Activated naive CD4-positive, alpha-beta T cell treated with anti-CD3 and anti-CD28 coated beads for 36 hours (primary cell): Measurements from ENCODE around the gene MCM8. TPM values are rescaled to one million over a fixed set of nuclear protein-coding genes. Genes with fewer than 3 reads are reported as not detected.

Experiments
- CTCF ChIA-PET: fragments of 350-600 bp; sonication (Branson Sonifier 250); formaldehyde crosslinking; loops from one replicate; lab custom pipeline; 2021; ENCODE audit warnings: antibody characterized with exemption; lab: Charles Lee
- DNase-seq: peaks from one replicate; pipeline ENCODE4 v3.0.0-alpha.2; 2020
- H3K27ac Mint-ChIP-seq: one replicate; pipeline ENCODE4 v1.8.0; 2021; ENCODE audit warnings: mild to moderate bottlenecking, mixed read lengths
- H3K27me3 Mint-ChIP-seq: one replicate; pipeline ENCODE4 v1.8.0; 2021; ENCODE audit warnings: low read depth, mixed read lengths
- H3K36me3 Mint-ChIP-seq: one replicate; pipeline ENCODE4 v1.8.0; 2021; ENCODE audit warnings: low read depth, mixed read lengths
- H3K4me1 Mint-ChIP-seq: one replicate; pipeline ENCODE4 v1.8.0; 2021; ENCODE audit warnings: low read depth, mixed read lengths
- H3K4me3 Mint-ChIP-seq: one replicate; pipeline ENCODE4 v1.8.0; 2021; ENCODE audit warnings: mild to moderate bottlenecking, moderate library complexity, mixed read lengths
- H3K9me3 Mint-ChIP-seq: one replicate; pipeline ENCODE4 v1.8.0; 2021; ENCODE audit warnings: mixed read lengths
- intact Hi-C: fragments of 100-400 bp; cut with micrococcal nuclease; formaldehyde crosslinking; loops from one replicate; pipeline ENCODE4 v1.15.1; 2023
- total RNA-seq, 2 experiments: library from RNA; stranded (reverse); gene quantifications; one replicate each; pipeline ENCODE4 v1.2.3, GENCODE V29; 2021

Gene MCM8
- total RNA-seq, 2 experiments from 2014 or later: 49.6 to 50.3 TPM

- CTCF ChIA-PET: interaction anchor here (0.6 to 1.2 kb wide), 4 partner anchors 15 to 335 kb away, joined by 3 to 4 read pairs (median 3); no protein-coding TSS in a partner anchor
- Mint-ChIP-seq H3K27me3 (no peaks in the 10 kb centered on the region), H3K4me3 (no peak overlapping the region), H3K36me3 (peaks cover 43% of the 10 kb centered on the region), H3K4me1 (no peaks in the 10 kb centered on the region), H3K9me3 (no peaks in the 10 kb centered on the region), H3K27ac (no peak overlapping the region)
- no peak for DNase-seq
- intact Hi-C loops: no loop called here
Measured at GRCh38 chr20:5980720-5981538, 30.5 kb downstream of the MCM8 start.

- intact Hi-C loops: no loop called here
- H3K4me3 Mint-ChIP-seq: no peak overlapping the region
- CTCF ChIA-PET: interaction anchor here (0.6 kb wide), 1 partner anchor 86 kb away, joined by 3 read pairs; no protein-coding TSS in a partner anchor
Measured at GRCh38 chr20:5987383-5987782, 36.9 kb downstream of the MCM8 start.

GRCh38 chr20:5989539-5989938, 39.1 kb downstream of the MCM8 start:
- H3K4me1 Mint-ChIP-seq: peaks cover 7% of the 10 kb centered on the region
- CTCF ChIA-PET: interaction anchor here (0.6 kb wide), 1 partner anchor 431 kb away, joined by 6 read pairs; no protein-coding TSS in a partner anchor
- H3K4me3 Mint-ChIP-seq: no peak overlapping the region
- H3K27ac Mint-ChIP-seq: no peak overlapping the region
- peaks cover 36% of the 10 kb centered on the region for H3K36me3 Mint-ChIP-seq
- no peaks in the 10 kb centered on the region for H3K9me3 Mint-ChIP-seq
- H3K27me3 Mint-ChIP-seq: no peaks in the 10 kb centered on the region
- no peak for DNase-seq
- intact Hi-C loops: no loop called here

More at GRCh38 chr20:5987383-5987782, 36.9 kb downstream of the MCM8 start:
- Mint-ChIP-seq H3K4me1 (peaks cover 7% of the 10 kb centered on the region), H3K9me3 (no peaks in the 10 kb centered on the region), H3K27ac (no peak overlapping the region), H3K36me3 (peaks cover 35% of the 10 kb centered on the region), H3K27me3 (no peaks in the 10 kb centered on the region)
- DNase-seq: no peak

- CTCF ChIA-PET: no interaction called here
- intact Hi-C loops: no loop called here
- no peak overlapping the region for H3K4me3 Mint-ChIP-seq
Measured at GRCh38 chr20:5990946-5991345, 40.5 kb downstream of the MCM8 start.

GRCh38 chr20:5991623-5992441, 41.4 kb downstream of the MCM8 start:
- Mint-ChIP-seq H3K4me3 (no peak overlapping the region), H3K9me3 (no peaks in the 10 kb centered on the region), H3K27ac (no peak overlapping the region), H3K27me3 (no peaks in the 10 kb centered on the region), H3K4me1 (peaks cover 16% of the 10 kb centered on the region), H3K36me3 (peaks cover 40% of the 10 kb centered on the region)
- intact Hi-C loops: no loop called here
- CTCF ChIA-PET: no interaction called here
- DNase-seq: no peak

More at GRCh38 chr20:5990946-5991345, 40.5 kb downstream of the MCM8 start:
- DNase-seq: no peak
- no peak overlapping the region for H3K27ac Mint-ChIP-seq
- H3K4me1 Mint-ChIP-seq: peaks cover 11% of the 10 kb centered on the region
- no peaks in the 10 kb centered on the region for H3K9me3 Mint-ChIP-seq
- H3K36me3 Mint-ChIP-seq: peaks cover 40% of the 10 kb centered on the region
- H3K27me3 Mint-ChIP-seq: no peaks in the 10 kb centered on the region

- Mint-ChIP-seq H3K27me3 (no peaks in the 10 kb centered on the region), H3K27ac (peak overlapping the region; percentile 0), H3K4me1 (peaks cover 12% of the 10 kb centered on the region), H3K4me3 (no peak overlapping the region), H3K36me3 (peaks cover 25% of the 10 kb centered on the region), H3K9me3 (no peaks in the 10 kb centered on the region)
- DNase-seq: peak; percentile 51
- CTCF ChIA-PET: interaction anchor here (0.5 to 0.9 kb wide), 6 partner anchors 15 to 388 kb away, joined by 3 to 4 read pairs (median 3); no protein-coding TSS in a partner anchor
- intact Hi-C loops: no loop called here
Measured at GRCh38 chr20:5996765-5997164, 46.3 kb downstream of the MCM8 start.

GRCh38 chr20:5999783-6000182, 49.3 kb downstream of the MCM8 start:
- CTCF ChIA-PET: no interaction called here
- peaks cover 17% of the 10 kb centered on the region for H3K4me1 Mint-ChIP-seq
- no peaks in the 10 kb centered on the region for H3K27me3 Mint-ChIP-seq
- intact Hi-C loops: no loop called here
- no peak overlapping the region for H3K27ac Mint-ChIP-seq
- no peak for DNase-seq
- peaks cover 20% of the 10 kb centered on the region for H3K36me3 Mint-ChIP-seq
- H3K9me3 Mint-ChIP-seq: no peaks in the 10 kb centered on the region
- H3K4me3 Mint-ChIP-seq: no peak overlapping the region

GRCh38 chr20:6000871-6001270, 50.4 kb downstream of the MCM8 start:
- H3K4me1 Mint-ChIP-seq: peaks cover 16% of the 10 kb centered on the region
- intact Hi-C loops: no loop called here
- H3K9me3 Mint-ChIP-seq: no peaks in the 10 kb centered on the region
- peaks cover 13% of the 10 kb centered on the region for H3K36me3 Mint-ChIP-seq
- no peaks in the 10 kb centered on the region for H3K27me3 Mint-ChIP-seq
- CTCF ChIA-PET: interaction anchor here (0.6 kb wide), 2 partner anchors 31 to 75 kb away, joined by 3 to 4 read pairs; no protein-coding TSS in a partner anchor
- no peak overlapping the region for H3K4me3 Mint-ChIP-seq
- no peak overlapping the region for H3K27ac Mint-ChIP-seq
- no peak for DNase-seq

- H3K4me3 Mint-ChIP-seq: peak overlapping the region; percentile 95
- H3K36me3 Mint-ChIP-seq: peaks cover 15% of the 10 kb centered on the region
- no peaks in the 10 kb centered on the region for H3K27me3 Mint-ChIP-seq
- peak overlapping the region; percentile 86 for H3K27ac Mint-ChIP-seq
- CTCF ChIA-PET: no interaction called here
- H3K4me1 Mint-ChIP-seq: peaks cover 27% of the 10 kb centered on the region
- no peak for DNase-seq
- intact Hi-C loops: no loop called here
- no peaks in the 10 kb centered on the region for H3K9me3 Mint-ChIP-seq
Measured at GRCh38 chr20:6006603-6006949, 56.1 kb downstream of the MCM8 start.

- CTCF ChIA-PET: interaction anchor here (1.7 kb wide), 1 partner anchor 44 kb away, joined by 4 read pairs; no protein-coding TSS in a partner anchor
- H3K36me3 Mint-ChIP-seq: peaks cover 20% of the 10 kb centered on the region
- H3K4me3 Mint-ChIP-seq: peak overlapping the region; percentile 95
- no peaks in the 10 kb centered on the region for H3K27me3 Mint-ChIP-seq
- intact Hi-C loops: no loop called here
- peaks cover 29% of the 10 kb centered on the region for H3K4me1 Mint-ChIP-seq
- no peaks in the 10 kb centered on the region for H3K9me3 Mint-ChIP-seq
- no peak overlapping the region for H3K27ac Mint-ChIP-seq
- DNase-seq: no peak
Measured at GRCh38 chr20:6007094-6007528, 56.7 kb downstream of the MCM8 start.

GRCh38 chr20:6007529-6008103, 57.2 kb downstream of the MCM8 start:
- peaks cover 33% of the 10 kb centered on the region for H3K4me1 Mint-ChIP-seq
- intact Hi-C loops: no loop called here

GRCh38 chr20:6008254-6008653, 57.8 kb downstream of the MCM8 start:
- intact Hi-C loops: no loop called here
- Mint-ChIP-seq H3K27ac (no peak overlapping the region), H3K4me3 (no peak overlapping the region), H3K36me3 (peaks cover 28% of the 10 kb centered on the region), H3K4me1 (peaks cover 36% of the 10 kb centered on the region), H3K27me3 (no peaks in the 10 kb centered on the region), H3K9me3 (no peaks in the 10 kb centered on the region)
- peak; percentile 31 for DNase-seq
- CTCF ChIA-PET: interaction anchor here (1.2 to 1.7 kb wide), 2 partner anchors 43 to 67 kb away, joined by 4 read pairs; no protein-coding TSS in a partner anchor

More at GRCh38 chr20:6007529-6008103, 57.2 kb downstream of the MCM8 start:
- H3K9me3 Mint-ChIP-seq: no peaks in the 10 kb centered on the region
- DNase-seq: no peak
- H3K27ac Mint-ChIP-seq: peak overlapping the region; percentile 1
- peaks cover 25% of the 10 kb centered on the region for H3K36me3 Mint-ChIP-seq
- H3K27me3 Mint-ChIP-seq: no peaks in the 10 kb centered on the region
- peak overlapping the region; percentile 95 for H3K4me3 Mint-ChIP-seq
- CTCF ChIA-PET: interaction anchor here (0.7 to 1.7 kb wide), 2 partner anchors 44 to 471 kb away, joined by 4 read pairs; no protein-coding TSS in a partner anchor
